ENCODE measurements around the gene ZCCHC18. TPM values are rescaled to one million over a fixed set of nuclear protein-coding genes. Genes with fewer than 3 reads are reported as not detected.
"Not testable (repeated sequence)": the region's sequence is repeated elsewhere in the genome, so short reads cannot be mapped to it uniquely, and the experiment has no call there.

The ZCCHC18 gene
- total RNA-seq (15.1 and 16.9 TPM in 2 replicates), polyA plus RNA-seq (13.5 and 28.2 TPM in 2 replicates), polyA minus RNA-seq (8.6 and 19.4 TPM in 2 replicates)
- 20.3 TPM for total RNA-seq (2013)

GRCh38 chrX:104112326-104112951 is at the start of gene ZCCHC18:
Gene ZCCHC18, plus strand, starts transcription at chrX:104112523. Its CDS starts 1,589 bp downstream, at chrX:104114112.
- peak within 1 kb of the TSS; percentile 73 for H3K9ac ChIP-seq (ENCODE audit: low read length)
- intact Hi-C loops (cut with micrococcal nuclease) = loop anchor here (2.0 to 5.0 kb wide), 2 partner anchors 44 to 425 kb away; partner anchors contain the start of genes MORF4L2 and SLC25A53
- TF ChIP-seq CTCF (IDR thresholded peaks at IDR 0.05) (no peak), EZH2 (IDR thresholded peaks at IDR 0.05; ENCODE audit: borderline replicate concordance, insufficient read depth, low read depth, low read length, poor library complexity, severe bottlenecking) (no peak)
- no peaks in the 10 kb centered on the region for H3K9me3 ChIP-seq (ENCODE audit: control extremely low read depth in 1 of 3, control insufficient read depth in 2 of 3, insufficient read depth in 1 of 3, low read length in 2 of 3)
- peak within 1 kb of the TSS; percentile 91 for H3K27ac Mint-ChIP-seq
- CTCF ChIA-PET = interaction anchor here (1.2 to 3.6 kb wide), 9 partner anchors 9 to 44 kb away, joined by 3 to 31 read pairs (median 5); partner anchors contain the start of gene SLC25A53
- no peaks in the 10 kb centered on the region for H4K20me1 ChIP-seq (ENCODE audit: control insufficient read depth, insufficient read depth, low read length, poor library complexity, severe bottlenecking)
- no peaks in the 10 kb centered on the region for H3K9me3 Mint-ChIP-seq (ENCODE audit: insufficient read depth)
- H3K4me1 ChIP-seq (ENCODE audit: control insufficient read depth in 2 of 2, insufficient read depth in 2 of 2, low read length in 2 of 2) = peaks cover 29 to 39% of the 10 kb centered on the region in 2 donors
- H3K27ac ChIP-seq (ENCODE audit: low read length in 2 of 2) = peak within 1 kb of the TSS; percentile 49 to 63
- peak; percentile 70 for ATAC-seq (ENCODE audit: low read depth)
- no peaks in the 10 kb centered on the region for H3K27me3 Mint-ChIP-seq
- DNase-seq = peak; percentile 56
- POLR2A ChIA-PET = interaction anchor here (0.6 to 1.9 kb wide), 5 partner anchors 10 to 45 kb away, joined by 3 to 10 read pairs (median 4); partner anchors contain the start of gene SLC25A53
- H3K4me2 ChIP-seq (replicated peaks; ENCODE audit: low read depth, low read length, poor library complexity, severe bottlenecking) = peak within 1 kb of the TSS; percentile 71
- no peaks in the 10 kb centered on the region for H3K36me3 ChIP-seq (replicated peaks in 1 of 2; ENCODE audit: control extremely low read depth in 1 of 2, control insufficient read depth in 1 of 2, extremely low read depth in 1 of 2, insufficient read depth in 2 of 2, low read length in 1 of 2)
- peak within 1 kb of the TSS; percentile 41 to 73 (median 65) for H3K4me3 ChIP-seq (ENCODE audit: control extremely low read depth in 1 of 5, extremely low read depth in 1 of 5, insufficient read depth in 1 of 5, low read depth in 2 of 5, low read length in 4 of 5)
- no peaks in the 10 kb centered on the region for H3K27me3 ChIP-seq (replicated peaks in 1 of 4; ENCODE audit: control extremely low read depth in 1 of 4, control insufficient read depth in 3 of 4, insufficient read depth in 4 of 4, low read length in 3 of 4)
- peak within 1 kb of the TSS; percentile 90 for H2AFZ ChIP-seq (ENCODE audit: insufficient read depth, low read depth, low read length, poor library complexity, severe bottlenecking)
- no peaks in the 10 kb centered on the region for H3K79me2 ChIP-seq (ENCODE audit: control insufficient read depth, insufficient read depth, low read length)
- H3K4me1 Mint-ChIP-seq = peaks cover 41% of the 10 kb centered on the region
- WGBS (ENCODE audit: insufficient coverage) = 0% methylated on average over 65 of the region's 67 CpGs
- H3K4me3 Mint-ChIP-seq = peak within 1 kb of the TSS; percentile 92

GRCh38 chrX:104062636-104063035 is 49.7 kb upstream of the ZCCHC18 start:
- DNase-seq; H3K9me3 Mint-ChIP-seq (ENCODE audit: insufficient read depth); H3K4me1 ChIP-seq (ENCODE audit: control insufficient read depth in 2 of 2, insufficient read depth in 2 of 2, low read length in 2 of 2); H2AFZ ChIP-seq (ENCODE audit: insufficient read depth, low read depth, low read length, poor library complexity, severe bottlenecking); H3K27me3 Mint-ChIP-seq; H3K4me3 Mint-ChIP-seq; intact Hi-C loops (cut with micrococcal nuclease); H3K4me3 ChIP-seq (ENCODE audit: control extremely low read depth in 1 of 5, extremely low read depth in 1 of 5, insufficient read depth in 1 of 5, low read depth in 2 of 5, low read length in 4 of 5); H3K4me1 Mint-ChIP-seq; H3K27me3 ChIP-seq (replicated peaks in 1 of 4; ENCODE audit: control extremely low read depth in 1 of 4, control insufficient read depth in 3 of 4, insufficient read depth in 4 of 4, low read length in 3 of 4); H3K27ac ChIP-seq (ENCODE audit: low read length in 2 of 2); ATAC-seq (ENCODE audit: low read depth); H3K4me2 ChIP-seq (replicated peaks; ENCODE audit: low read depth, low read length, poor library complexity, severe bottlenecking); H3K9ac ChIP-seq (ENCODE audit: low read length); H3K36me3 ChIP-seq (replicated peaks in 1 of 2; ENCODE audit: control extremely low read depth in 1 of 2, control insufficient read depth in 1 of 2, extremely low read depth in 1 of 2, insufficient read depth in 2 of 2, low read length in 1 of 2); H3K27ac Mint-ChIP-seq; H3K79me2 ChIP-seq (ENCODE audit: control insufficient read depth, insufficient read depth, low read length); H4K20me1 ChIP-seq (ENCODE audit: control insufficient read depth, insufficient read depth, low read length, poor library complexity, severe bottlenecking); CTCF ChIA-PET; POLR2A ChIA-PET; H3K9me3 ChIP-seq (ENCODE audit: control extremely low read depth in 1 of 3, control insufficient read depth in 2 of 3, insufficient read depth in 1 of 3, low read length in 2 of 3): not testable (repeated sequence)
- no CpG with 5 or more reads among the region's 18 CpGs for WGBS (ENCODE audit: insufficient coverage)

GRCh38 chrX:104075778-104076445 is 36.4 kb upstream of the ZCCHC18 start, which contains the start of gene TMSB15C:
Gene TMSB15C, minus strand, starts transcription at chrX:104076236.
- H4K20me1 ChIP-seq (ENCODE audit: control insufficient read depth, insufficient read depth, low read length, poor library complexity, severe bottlenecking); H3K27ac Mint-ChIP-seq; H3K79me2 ChIP-seq (ENCODE audit: control insufficient read depth, insufficient read depth, low read length); H3K4me3 Mint-ChIP-seq; H3K4me1 Mint-ChIP-seq; intact Hi-C loops (cut with micrococcal nuclease); H3K27me3 Mint-ChIP-seq; H3K9ac ChIP-seq (ENCODE audit: low read length); H2AFZ ChIP-seq (ENCODE audit: insufficient read depth, low read depth, low read length, poor library complexity, severe bottlenecking); H3K9me3 ChIP-seq (ENCODE audit: control extremely low read depth in 1 of 3, control insufficient read depth in 2 of 3, insufficient read depth in 1 of 3, low read length in 2 of 3); H3K4me3 ChIP-seq (ENCODE audit: control extremely low read depth in 1 of 5, extremely low read depth in 1 of 5, insufficient read depth in 1 of 5, low read depth in 2 of 5, low read length in 4 of 5); H3K4me2 ChIP-seq (replicated peaks; ENCODE audit: low read depth, low read length, poor library complexity, severe bottlenecking); H3K27me3 ChIP-seq (replicated peaks in 1 of 4; ENCODE audit: control extremely low read depth in 1 of 4, control insufficient read depth in 3 of 4, insufficient read depth in 4 of 4, low read length in 3 of 4); POLR2A ChIA-PET; DNase-seq; H3K36me3 ChIP-seq (replicated peaks in 1 of 2; ENCODE audit: control extremely low read depth in 1 of 2, control insufficient read depth in 1 of 2, extremely low read depth in 1 of 2, insufficient read depth in 2 of 2, low read length in 1 of 2); CTCF ChIA-PET; H3K4me1 ChIP-seq (ENCODE audit: control insufficient read depth in 2 of 2, insufficient read depth in 2 of 2, low read length in 2 of 2); H3K27ac ChIP-seq (ENCODE audit: low read length in 2 of 2); H3K9me3 Mint-ChIP-seq (ENCODE audit: insufficient read depth): not testable (repeated sequence)
- ATAC-seq (ENCODE audit: low read depth) = peak; percentile 98
- WGBS (ENCODE audit: insufficient coverage) = no CpG with 5 or more reads among the region's 46 CpGs
